Ovary (tissue), 3 donors: ENCODE results near the gene NFIB.

Source experiments
- CTCF ChIP-seq, 3 donors: fragments of 450-650 bp in 2 of 3; fragments of 200-600 bp in 1 of 3; IDR thresholded peaks; one replicate each; pipeline versions ENCODE4 v1.5.1 to v1.8.0; 2016 to 2022; ENCODE audit warnings: antibody characterized with exemption in 3 of 3, mild to moderate bottlenecking in 1 of 3
- EP300 ChIP-seq: sonication (generic); formaldehyde crosslinking; IDR thresholded peaks from one replicate; pipeline ENCODE4 v1.6.1; 2017; ENCODE audit warnings: antibody characterized with exemption
- POLR2A ChIP-seq: fragments of 450-650 bp; IDR thresholded peaks from one replicate; pipeline ENCODE4 v1.6.1; 2017; ENCODE audit warnings: antibody characterized with exemption, mild to moderate bottlenecking, moderate library complexity
- donor health status: DM: no; HTN: no; CAD: no.

- TF ChIP-seq CTCF (IDR thresholded peaks at IDR 0.05) (no peak), POLR2A (no peak), EP300 (no peak)
Measured at GRCh38 chr9:14209399-14210345, 104.3 kb downstream of the NFIB start.
